WI38 (cell line): ENCODE results near the gene KATNAL1.
A peak's percentile ranks its signal among the peaks of the same experiment; 100 is the strongest.

Experiments
- H3K4me3 ChIP-seq: 2 replicates; pipeline ENCODE4 v1.5.1; 2011; ENCODE audit warnings: low read depth, mild to moderate bottlenecking, control low read depth, low read length
- CTCF ChIP-seq: IDR thresholded peaks from 2 replicates; pipeline ENCODE4 v1.5.1; 2012; ENCODE audit warnings: low read depth, mild to moderate bottlenecking, control low read depth, low read length

The KATNAL1 gene

GRCh38 chr13:30306762-30307193, 573 bp downstream of the KATNAL1 start:
- TF ChIP-seq CTCF: no peak

GRCh38 chr13:30305456-30305970, 1.8 kb downstream of the KATNAL1 start:
- peak overlapping the region; percentile 89 for H3K4me3 ChIP-seq
- TF ChIP-seq CTCF: no peak

More at GRCh38 chr13:30306762-30307193, 573 bp downstream of the KATNAL1 start:
- H3K4me3 ChIP-seq: peak overlapping the region; percentile 89

- no peak overlapping the region for H3K4me3 ChIP-seq
- no peak for TF ChIP-seq CTCF
Measured at GRCh38 chr13:30303269-30303668, 4.1 kb downstream of the KATNAL1 start.

- H3K4me3 ChIP-seq: no peak overlapping the region
- TF ChIP-seq CTCF: no peak
Measured at GRCh38 chr13:30301827-30302226, 5.5 kb downstream of the KATNAL1 start.

- no peak overlapping the region; the same call in 1 of the 2 replicates for H3K4me3 ChIP-seq
- TF ChIP-seq CTCF: no peak
Measured at GRCh38 chr13:30300596-30300995, 6.8 kb downstream of the KATNAL1 start.

GRCh38 chr13:30299786-30300185, 7.6 kb downstream of the KATNAL1 start:
- H3K4me3 ChIP-seq: no peak overlapping the region
- no peak for TF ChIP-seq CTCF

- H3K4me3 ChIP-seq: no peak overlapping the region
- no peak for TF ChIP-seq CTCF
Measured at GRCh38 chr13:30295116-30295515, 12.2 kb downstream of the KATNAL1 start.
